Measurements from ENCODE around the gene PYGB.

DNA sequence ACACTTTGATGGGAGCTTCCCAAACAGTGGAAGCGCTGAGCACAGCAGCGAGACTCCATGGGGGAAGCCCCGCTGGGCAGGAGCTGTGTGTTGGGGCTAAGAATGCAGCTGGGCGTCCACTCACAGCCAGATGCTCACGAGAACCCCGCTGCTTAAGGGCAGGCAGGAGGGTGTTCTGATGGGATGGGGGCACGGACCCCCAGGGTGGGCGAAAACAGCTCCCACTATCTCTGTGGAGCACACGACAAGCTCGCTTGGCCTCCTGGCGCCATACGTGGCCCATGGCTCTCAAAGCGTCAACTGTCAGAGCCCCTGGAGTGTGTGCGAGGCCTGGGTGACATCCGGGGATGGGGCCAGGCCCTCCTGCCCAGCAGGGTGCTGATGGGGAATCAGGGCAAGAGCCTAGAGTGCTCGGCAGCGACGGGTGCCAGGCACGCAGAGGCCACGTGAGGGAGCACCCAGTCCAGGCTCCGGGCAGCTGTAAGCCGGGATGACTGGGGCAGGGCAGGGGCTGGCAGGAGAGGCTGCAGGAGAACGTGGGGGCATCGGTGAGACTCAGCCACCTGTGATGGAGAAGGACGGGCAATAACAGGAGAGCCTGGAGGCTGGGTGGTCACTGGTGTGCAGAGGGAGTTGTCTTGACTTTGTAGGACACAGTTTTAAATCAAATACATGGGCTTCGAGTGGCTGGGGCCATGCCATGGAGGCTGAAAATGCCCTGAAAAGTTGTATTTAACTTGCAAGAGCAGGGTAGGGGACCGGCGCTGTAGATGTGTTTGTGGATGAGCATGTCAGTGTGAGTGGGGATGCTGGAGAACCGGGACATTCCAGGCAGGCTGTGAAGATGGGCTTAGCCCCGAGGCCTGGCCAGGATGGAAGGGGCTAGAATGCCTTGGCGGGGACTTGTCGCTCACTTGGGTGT is 27.3 kb downstream of the PYGB start:
- TF ChIP-seq, protein P1, sequence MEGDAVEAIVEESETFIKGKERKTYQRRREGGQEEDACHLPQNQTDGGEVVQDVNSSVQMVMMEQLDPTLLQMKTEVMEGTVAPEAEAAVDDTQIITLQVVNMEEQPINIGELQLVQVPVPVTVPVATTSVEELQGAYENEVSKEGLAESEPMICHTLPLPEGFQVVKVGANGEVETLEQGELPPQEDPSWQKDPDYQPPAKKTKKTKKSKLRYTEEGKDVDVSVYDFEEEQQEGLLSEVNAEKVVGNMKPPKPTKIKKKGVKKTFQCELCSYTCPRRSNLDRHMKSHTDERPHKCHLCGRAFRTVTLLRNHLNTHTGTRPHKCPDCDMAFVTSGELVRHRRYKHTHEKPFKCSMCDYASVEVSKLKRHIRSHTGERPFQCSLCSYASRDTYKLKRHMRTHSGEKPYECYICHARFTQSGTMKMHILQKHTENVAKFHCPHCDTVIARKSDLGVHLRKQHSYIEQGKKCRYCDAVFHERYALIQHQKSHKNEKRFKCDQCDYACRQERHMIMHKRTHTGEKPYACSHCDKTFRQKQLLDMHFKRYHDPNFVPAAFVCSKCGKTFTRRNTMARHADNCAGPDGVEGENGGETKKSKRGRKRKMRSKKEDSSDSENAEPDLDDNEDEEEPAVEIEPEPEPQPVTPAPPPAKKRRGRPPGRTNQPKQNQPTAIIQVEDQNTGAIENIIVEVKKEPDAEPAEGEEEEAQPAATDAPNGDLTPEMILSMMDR (IDR thresholded peaks at IDR 0.05) = no peak
- TF ChIP-seq ZFX (IDR thresholded peaks at IDR 0.05; ENCODE audit: borderline replicate concordance) = no peak

Data from 22Rv1 (cell line).